ENCODE measurements around the gene LUZP2.

The LUZP2 gene

GRCh38 chr11:24496736-24497725 is at the start of gene LUZP2:
LUZP2 (plus strand) TSS chr11:24497053.
- DNase-seq (ENCODE audit: low spot score): peak; percentile 67

GRCh38 chr11:24453129-24453718 is 43.6 kb upstream of the LUZP2 start:
- no peak for DNase-seq (ENCODE audit: low spot score)

- DNase-seq (ENCODE audit: low spot score): no peak
Observed at GRCh38 chr11:24457985-24458384, 38.9 kb upstream of the LUZP2 start.

GRCh38 chr11:24470431-24470830 is 26.4 kb upstream of the LUZP2 start:
- DNase-seq (ENCODE audit: low spot score): no peak

- no peak for DNase-seq (ENCODE audit: low spot score)
Observed at GRCh38 chr11:24471084-24471483, 25.8 kb upstream of the LUZP2 start.

- no peak for DNase-seq (ENCODE audit: low spot score)
Observed at GRCh38 chr11:24478718-24479117, 18.1 kb upstream of the LUZP2 start.

GRCh38 chr11:24489477-24489876 is 7.4 kb upstream of the LUZP2 start:
- no peak for DNase-seq (ENCODE audit: low spot score)

- DNase-seq (ENCODE audit: low spot score): no peak
Observed at GRCh38 chr11:24496386-24496735, 492 bp upstream of the LUZP2 start.

GRCh38 chr11:24497831-24498230 is 978 bp downstream of the LUZP2 start:
- no peak for DNase-seq (ENCODE audit: low spot score)

GRCh38 chr11:24502425-24502824 is 5.6 kb downstream of the LUZP2 start:
- no peak for DNase-seq (ENCODE audit: low spot score)

- DNase-seq (ENCODE audit: low spot score): peak; percentile 14
Observed at GRCh38 chr11:24509114-24509513, 12.3 kb downstream of the LUZP2 start.

- no peak for DNase-seq (ENCODE audit: low spot score)
Observed at GRCh38 chr11:24511511-24511910, 14.7 kb downstream of the LUZP2 start.

GRCh38 chr11:24513479-24514218 is 16.8 kb downstream of the LUZP2 start:
- no peak for DNase-seq (ENCODE audit: low spot score)

- DNase-seq (ENCODE audit: low spot score): peak; percentile 37
Observed at GRCh38 chr11:24514219-24514594, 17.4 kb downstream of the LUZP2 start.

GRCh38 chr11:24515632-24516031 is 18.8 kb downstream of the LUZP2 start:
- DNase-seq (ENCODE audit: low spot score): no peak

GRCh38 chr11:24516638-24517037 is 19.8 kb downstream of the LUZP2 start:
- DNase-seq (ENCODE audit: low spot score): no peak

GRCh38 chr11:24521601-24522000 is 24.7 kb downstream of the LUZP2 start:
- DNase-seq (ENCODE audit: low spot score): no peak

- DNase-seq (ENCODE audit: low spot score): peak; percentile 11
Observed at GRCh38 chr11:24524156-24524555, 27.3 kb downstream of the LUZP2 start.

GRCh38 chr11:24531528-24531927 is 34.7 kb downstream of the LUZP2 start:
- no peak for DNase-seq (ENCODE audit: low spot score)

GRCh38 chr11:24543771-24544170 is 46.9 kb downstream of the LUZP2 start:
- DNase-seq (ENCODE audit: low spot score): peak; percentile 1

GRCh38 chr11:24556693-24557092 is 59.8 kb downstream of the LUZP2 start:
- no peak for DNase-seq (ENCODE audit: low spot score)

GRCh38 chr11:24559315-24559714 is 62.5 kb downstream of the LUZP2 start:
- DNase-seq (ENCODE audit: low spot score): no peak

- no peak for DNase-seq (ENCODE audit: low spot score)
Observed at GRCh38 chr11:24560324-24560723, 63.5 kb downstream of the LUZP2 start.

All from kidney tubule cell (primary cell).